Fibroblast of lung (primary cell): ENCODE measurements around the gene PSG5.

Experiments
- EZH2 ChIP-seq: IDR thresholded peaks from 2 replicates; pipeline ENCODE4 v1.5.1; 2012; ENCODE audit warnings: low read length, control low read depth, mild to moderate bottlenecking; ENCODE audit errors: missing control alignments
- TF ChIP-seq, protein P1 (sequence below), 2 donors: IDR thresholded peaks in 1 of 2; conservative IDR thresholded peaks in 1 of 2; 1 replicate in 1 of 2; 2 replicates in 1 of 2; pipeline ENCODE4 v1.5.1; 2011 to 2012; ENCODE audit warnings: low read length in 2 of 2, control low read depth in 1 of 2, inconsistent platforms in 1 of 2, low read depth in 1 of 2, mild to moderate bottlenecking in 1 of 2

DNA sequence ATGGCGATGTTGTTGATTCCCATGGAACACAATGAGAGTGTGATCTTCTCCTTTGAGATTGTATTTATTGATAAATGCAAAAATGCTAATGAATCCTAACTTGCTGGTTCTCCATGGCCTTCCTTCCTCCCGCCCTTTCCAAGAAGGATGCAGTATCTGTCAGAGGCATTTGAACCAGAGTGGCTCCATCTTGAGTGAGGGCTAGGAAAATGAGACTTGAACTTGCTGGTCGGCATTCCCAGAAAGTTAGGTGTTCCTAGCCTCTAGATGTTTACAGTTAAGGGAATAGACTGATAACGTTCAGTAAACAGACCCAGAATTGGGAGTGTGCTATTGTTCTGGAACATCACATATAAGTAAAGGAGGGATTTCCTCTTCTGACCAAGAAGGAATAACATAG lies 59.6 kb downstream of the PSG5 start:
- TF ChIP-seq EZH2, result no peak
- TF ChIP-seq, protein P1, sequence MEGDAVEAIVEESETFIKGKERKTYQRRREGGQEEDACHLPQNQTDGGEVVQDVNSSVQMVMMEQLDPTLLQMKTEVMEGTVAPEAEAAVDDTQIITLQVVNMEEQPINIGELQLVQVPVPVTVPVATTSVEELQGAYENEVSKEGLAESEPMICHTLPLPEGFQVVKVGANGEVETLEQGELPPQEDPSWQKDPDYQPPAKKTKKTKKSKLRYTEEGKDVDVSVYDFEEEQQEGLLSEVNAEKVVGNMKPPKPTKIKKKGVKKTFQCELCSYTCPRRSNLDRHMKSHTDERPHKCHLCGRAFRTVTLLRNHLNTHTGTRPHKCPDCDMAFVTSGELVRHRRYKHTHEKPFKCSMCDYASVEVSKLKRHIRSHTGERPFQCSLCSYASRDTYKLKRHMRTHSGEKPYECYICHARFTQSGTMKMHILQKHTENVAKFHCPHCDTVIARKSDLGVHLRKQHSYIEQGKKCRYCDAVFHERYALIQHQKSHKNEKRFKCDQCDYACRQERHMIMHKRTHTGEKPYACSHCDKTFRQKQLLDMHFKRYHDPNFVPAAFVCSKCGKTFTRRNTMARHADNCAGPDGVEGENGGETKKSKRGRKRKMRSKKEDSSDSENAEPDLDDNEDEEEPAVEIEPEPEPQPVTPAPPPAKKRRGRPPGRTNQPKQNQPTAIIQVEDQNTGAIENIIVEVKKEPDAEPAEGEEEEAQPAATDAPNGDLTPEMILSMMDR (conservative IDR thresholded peaks at IDR 0.05 in 1 of 2, IDR thresholded peaks at IDR 0.05 in 1 of 2; ENCODE audit: low read depth in 1 of 2, low read length in 2 of 2), result no peak
